ENCODE measurements around the gene ADNP2. TPM values are rescaled to one million over a fixed set of nuclear protein-coding genes. Genes with fewer than 3 reads are reported as not detected.

Gene ADNP2
- total RNA-seq, 2 donors from 2014 or later, result 10.9 to 12.3 TPM

GRCh38 chr18:80077873-80078272 lies 31.2 kb upstream of the ADNP2 start:
- Histone ChIP-seq H3K4me3 (no peak overlapping the region), H3K27ac (no peak overlapping the region), H3K4me1 (no peaks in the 10 kb centered on the region), H3K36me3 (no peaks in the 10 kb centered on the region), H3K9me3 (no peaks in the 10 kb centered on the region), H3K27me3 (no peaks in the 10 kb centered on the region)
- no peak for DNase-seq (ENCODE audit: low spot score)
- TF ChIP-seq, protein P1, sequence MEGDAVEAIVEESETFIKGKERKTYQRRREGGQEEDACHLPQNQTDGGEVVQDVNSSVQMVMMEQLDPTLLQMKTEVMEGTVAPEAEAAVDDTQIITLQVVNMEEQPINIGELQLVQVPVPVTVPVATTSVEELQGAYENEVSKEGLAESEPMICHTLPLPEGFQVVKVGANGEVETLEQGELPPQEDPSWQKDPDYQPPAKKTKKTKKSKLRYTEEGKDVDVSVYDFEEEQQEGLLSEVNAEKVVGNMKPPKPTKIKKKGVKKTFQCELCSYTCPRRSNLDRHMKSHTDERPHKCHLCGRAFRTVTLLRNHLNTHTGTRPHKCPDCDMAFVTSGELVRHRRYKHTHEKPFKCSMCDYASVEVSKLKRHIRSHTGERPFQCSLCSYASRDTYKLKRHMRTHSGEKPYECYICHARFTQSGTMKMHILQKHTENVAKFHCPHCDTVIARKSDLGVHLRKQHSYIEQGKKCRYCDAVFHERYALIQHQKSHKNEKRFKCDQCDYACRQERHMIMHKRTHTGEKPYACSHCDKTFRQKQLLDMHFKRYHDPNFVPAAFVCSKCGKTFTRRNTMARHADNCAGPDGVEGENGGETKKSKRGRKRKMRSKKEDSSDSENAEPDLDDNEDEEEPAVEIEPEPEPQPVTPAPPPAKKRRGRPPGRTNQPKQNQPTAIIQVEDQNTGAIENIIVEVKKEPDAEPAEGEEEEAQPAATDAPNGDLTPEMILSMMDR (IDR thresholded peaks at IDR 0.05), result no peak

- peaks cover 11 to 50% of the 10 kb centered on the region in 2 donors for H3K9me3 ChIP-seq
- no peak for DNase-seq (ENCODE audit: low spot score)
- H3K27ac ChIP-seq, result no peak overlapping the region
- no peaks in the 10 kb centered on the region for H3K4me1 ChIP-seq
- no peak overlapping the region for H3K4me3 ChIP-seq
- TF ChIP-seq, protein P1 (IDR thresholded peaks at IDR 0.05), result no peak
- no peaks in the 10 kb centered on the region for H3K36me3 ChIP-seq
- no peaks in the 10 kb centered on the region for H3K27me3 ChIP-seq
Measured at GRCh38 chr18:80086281-80086680, 22.8 kb upstream of the ADNP2 start.

DNA sequence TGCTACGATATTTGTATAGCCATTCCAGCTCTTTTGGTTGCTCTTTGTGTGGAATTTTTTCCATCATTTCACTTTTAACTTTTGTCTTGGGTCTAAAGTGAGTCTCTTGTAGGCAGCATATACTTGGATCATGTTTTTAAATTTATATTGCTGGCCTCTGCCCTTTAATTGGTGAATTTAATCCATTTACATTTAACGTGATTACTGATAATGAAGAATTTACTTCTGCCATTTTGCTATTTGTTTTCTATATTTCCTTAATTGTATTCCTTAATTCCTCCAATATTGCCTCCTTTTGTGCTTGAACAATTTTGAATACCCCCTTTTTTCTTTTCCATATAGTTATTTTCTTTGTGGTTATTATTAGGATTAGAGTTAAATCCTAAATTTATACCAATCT lies 21.0 kb upstream of the ADNP2 start:
- Histone ChIP-seq H3K36me3 (no peaks in the 10 kb centered on the region), H3K9me3 (peaks cover 11 to 50% of the 10 kb centered on the region in 2 donors), H3K27ac (no peak overlapping the region), H3K4me1 (no peaks in the 10 kb centered on the region), H3K27me3 (no peaks in the 10 kb centered on the region), H3K4me3 (no peak overlapping the region)
- TF ChIP-seq, protein P1 (IDR thresholded peaks at IDR 0.05), result no peak
- DNase-seq (ENCODE audit: low spot score), result no peak

- TF ChIP-seq, protein P1 (IDR thresholded peaks at IDR 0.05), result no peak
- Histone ChIP-seq H3K4me1 (no peaks in the 10 kb centered on the region), H3K36me3 (no peaks in the 10 kb centered on the region), H3K27ac (no peak overlapping the region), H3K9me3 (peaks cover 11 to 50% of the 10 kb centered on the region in 2 donors), H3K27me3 (no peaks in the 10 kb centered on the region), H3K4me3 (no peak overlapping the region)
- DNase-seq (ENCODE audit: low spot score), result no peak
Measured at GRCh38 chr18:80088823-80089222, 20.2 kb upstream of the ADNP2 start.

DNA sequence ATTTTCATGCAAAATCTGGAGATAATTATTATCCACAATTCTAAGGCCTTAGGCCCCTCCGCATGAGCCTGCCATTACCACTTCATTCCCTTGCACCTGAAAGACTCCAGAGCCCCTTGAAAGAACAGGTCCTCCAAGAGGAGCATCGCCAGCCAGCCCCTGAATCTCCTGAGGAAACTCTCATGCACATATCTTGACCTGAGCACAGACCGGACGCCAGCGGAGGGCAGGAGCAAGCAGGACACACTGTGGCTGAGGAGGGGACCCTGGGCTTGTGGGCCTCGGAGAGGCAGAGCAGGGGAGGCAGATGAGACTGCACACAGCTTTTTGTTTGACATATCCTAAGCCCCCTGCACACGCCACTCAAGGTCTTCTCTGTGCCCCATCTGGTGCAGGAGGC lies 13.6 kb upstream of the ADNP2 start:
- no peaks in the 10 kb centered on the region for H3K4me1 ChIP-seq
- no peak overlapping the region for H3K4me3 ChIP-seq
- TF ChIP-seq, protein P1 (IDR thresholded peaks at IDR 0.05), result no peak
- no peaks in the 10 kb centered on the region for H3K36me3 ChIP-seq
- no peak overlapping the region for H3K27ac ChIP-seq
- no peaks in the 10 kb centered on the region for H3K9me3 ChIP-seq
- H3K27me3 ChIP-seq, result no peaks in the 10 kb centered on the region
- no peak for DNase-seq (ENCODE audit: low spot score)

DNA sequence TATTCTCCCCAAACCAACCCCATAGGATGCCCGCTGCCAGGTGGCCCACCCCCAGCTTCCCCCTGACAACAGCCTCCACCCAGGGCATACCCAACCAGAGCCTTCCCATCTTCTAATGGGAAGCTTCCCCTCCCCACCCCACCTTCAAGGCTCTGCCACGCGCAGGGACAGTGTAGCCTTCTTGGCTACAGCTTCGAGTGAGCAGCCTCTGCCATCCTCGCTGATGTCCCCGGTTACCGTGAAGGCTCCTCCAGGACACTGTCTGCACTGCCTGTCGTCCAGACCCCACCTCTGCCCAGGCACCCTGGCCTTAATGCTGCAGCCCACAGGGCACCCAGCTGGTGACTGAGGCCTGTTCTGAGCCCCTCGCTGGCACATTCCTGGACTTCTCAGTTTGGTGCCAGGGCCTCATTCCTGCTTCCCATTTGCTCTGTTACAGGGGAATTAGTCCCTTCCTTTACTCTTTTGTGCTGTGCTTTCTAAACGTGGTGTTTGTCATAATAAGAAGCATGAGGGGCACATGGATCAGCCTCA lies 13.0 kb upstream of the ADNP2 start:
- no peak for DNase-seq (ENCODE audit: low spot score)
- Histone ChIP-seq H3K36me3 (no peaks in the 10 kb centered on the region), H3K4me3 (no peak overlapping the region), H3K27me3 (no peaks in the 10 kb centered on the region), H3K4me1 (no peaks in the 10 kb centered on the region), H3K9me3 (no peaks in the 10 kb centered on the region), H3K27ac (no peak overlapping the region)
- TF ChIP-seq, protein P1 (IDR thresholded peaks at IDR 0.05), result no peak
